Immature natural killer cell (primary cell): Measurements from ENCODE around the gene SRCIN1. TPM values are rescaled to one million over a fixed set of nuclear protein-coding genes. Genes with fewer than 3 reads are reported as not detected.
"Not testable (repeated sequence)": the region's sequence is repeated elsewhere in the genome, so short reads cannot be mapped to it uniquely, and the experiment has no call there.

ENCODE experiments used
- DNase-seq, 3 donors: peaks; one replicate each; pipeline ENCODE4 v3.0.0; 2022; ENCODE audit warnings: mixed read lengths in 1 of 3
- H3K27ac Mint-ChIP-seq, 6 donors: one replicate each; pipeline ENCODE4 v1.8.0; 2020; ENCODE audit warnings: mixed read lengths in 6 of 6, mild to moderate bottlenecking in 5 of 6, inconsistent platforms in 4 of 6, moderate library complexity in 3 of 6
- H3K27me3 Mint-ChIP-seq, 3 donors: one replicate each; pipeline ENCODE4 v1.8.0; 2020 to 2021; ENCODE audit warnings: low read depth in 3 of 3, mild to moderate bottlenecking in 3 of 3, mixed read lengths in 3 of 3, moderate library complexity in 3 of 3, inconsistent platforms in 1 of 3
- H3K36me3 Mint-ChIP-seq, 3 donors: one replicate each; pipeline ENCODE4 v1.8.0; 2020; ENCODE audit warnings: mixed read lengths in 3 of 3, inconsistent platforms in 2 of 3, mild to moderate bottlenecking in 2 of 3
- H3K4me1 Mint-ChIP-seq, 2 donors: one replicate each; pipeline ENCODE4 v1.8.0; 2020; ENCODE audit warnings: inconsistent platforms in 2 of 2, mild to moderate bottlenecking in 2 of 2, mixed read lengths in 2 of 2, moderate library complexity in 1 of 2
- H3K4me3 Mint-ChIP-seq, 5 donors: one replicate each; pipeline ENCODE4 v1.8.0; 2020; ENCODE audit warnings: mild to moderate bottlenecking in 5 of 5, mixed read lengths in 5 of 5, inconsistent platforms in 3 of 5, moderate library complexity in 3 of 5
- H3K9me3 Mint-ChIP-seq, 6 donors: one replicate each; pipeline ENCODE4 v1.8.0; 2020; ENCODE audit warnings: mild to moderate bottlenecking in 6 of 6, mixed read lengths in 6 of 6, inconsistent platforms in 4 of 6, moderate library complexity in 3 of 6
- polyA plus RNA-seq, 3 donors: library from polyadenylated mRNA; unstranded; fragments of 300-500 nt; fragmentation: Illumina TruSeq; gene quantifications; one replicate each; pipeline ENCODE4 v1.2.3, GENCODE V29; 2021

Gene SRCIN1
- polyA plus RNA-seq, 3 donors from 2014 or later, result not detected

DNA sequence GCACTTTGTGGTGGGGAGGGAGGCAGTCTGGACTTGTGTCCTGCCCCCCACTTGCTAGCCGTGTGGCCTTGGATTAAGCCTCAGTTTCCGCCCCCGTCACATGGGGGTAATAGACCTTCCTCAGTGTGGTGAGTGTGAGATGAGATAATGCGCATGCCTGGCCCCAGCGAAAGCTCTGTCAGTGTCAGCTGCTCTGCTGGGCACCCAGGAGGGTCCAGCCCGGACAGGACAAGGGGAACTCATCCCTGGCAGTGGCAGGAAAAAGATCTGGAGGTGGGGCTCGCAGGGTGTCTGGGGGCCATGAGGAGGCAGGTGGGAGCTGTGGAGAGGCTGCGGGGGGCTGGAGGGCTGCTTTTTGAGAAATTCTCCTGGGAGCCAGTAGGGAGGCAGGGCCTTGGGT is 63.5 kb downstream of the SRCIN1 start:
- Mint-ChIP-seq H3K27me3 (peaks cover 1 to 7% (median 2%) of the 10 kb centered on the region in 3 donors), H3K36me3 (no peaks in the 10 kb centered on the region), H3K4me3 (no peak overlapping the region), H3K4me1 (no peaks in the 10 kb centered on the region), H3K27ac (no peak overlapping the region), H3K9me3 (no peaks in the 10 kb centered on the region)
- DNase-seq, result no peak

GRCh38 chr17:38541281-38541680 is 64.5 kb downstream of the SRCIN1 start:
- no peak overlapping the region for H3K27ac Mint-ChIP-seq

DNA sequence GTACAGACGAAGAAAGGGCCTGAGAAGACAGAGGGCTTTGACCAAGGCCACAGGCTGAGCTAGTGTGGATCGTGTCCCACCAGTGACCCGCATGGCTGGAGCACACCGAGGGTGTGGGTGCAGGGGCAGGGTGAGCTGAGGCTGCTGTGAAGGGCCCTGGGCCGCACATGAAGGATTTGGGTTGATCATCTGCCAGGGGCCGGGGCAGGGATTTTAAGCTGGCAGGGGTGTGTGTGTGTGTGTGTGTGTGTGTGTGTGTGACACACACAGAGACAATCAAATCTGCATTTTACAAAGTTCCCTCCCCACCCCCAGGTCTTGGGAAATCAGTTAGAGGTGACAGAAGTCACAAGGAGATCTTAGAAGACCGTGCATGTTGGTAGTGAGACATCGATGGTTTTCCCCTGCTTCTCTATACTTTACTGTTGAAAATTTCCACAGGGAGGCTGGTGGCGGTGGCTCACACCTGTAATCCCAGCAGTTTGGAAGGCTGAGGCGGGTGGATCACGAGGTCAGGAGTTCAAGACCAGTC is 65.2 kb downstream of the SRCIN1 start:
- Mint-ChIP-seq H3K4me3 (no peak overlapping the region), H3K27ac (no peak overlapping the region), H3K9me3 (no peaks in the 10 kb centered on the region), H3K4me1 (no peaks in the 10 kb centered on the region), H3K36me3 (no peaks in the 10 kb centered on the region), H3K27me3 (peaks cover 2 to 8% (median 3%) of the 10 kb centered on the region in 3 donors)
- DNase-seq, result no peak

More at GRCh38 chr17:38541281-38541680, 64.5 kb downstream of the SRCIN1 start:
- H3K4me3 Mint-ChIP-seq, result no peak overlapping the region
- no peaks in the 10 kb centered on the region for H3K9me3 Mint-ChIP-seq
- no peaks in the 10 kb centered on the region for H3K36me3 Mint-ChIP-seq
- no peak for DNase-seq
- no peaks in the 10 kb centered on the region for H3K4me1 Mint-ChIP-seq
- peaks cover 2 to 7% (median 2%) of the 10 kb centered on the region in 3 donors for H3K27me3 Mint-ChIP-seq

- no peaks in the 10 kb centered on the region for H3K4me1 Mint-ChIP-seq
- H3K36me3 Mint-ChIP-seq, result no peaks in the 10 kb centered on the region
- H3K9me3 Mint-ChIP-seq, result no peaks in the 10 kb centered on the region
- peaks cover 2 to 8% (median 3%) of the 10 kb centered on the region in 3 donors for H3K27me3 Mint-ChIP-seq
- DNase-seq, result no peak
- no peak overlapping the region for H3K27ac Mint-ChIP-seq
- H3K4me3 Mint-ChIP-seq, result no peak overlapping the region
Observed at GRCh38 chr17:38539386-38539785, 66.4 kb downstream of the SRCIN1 start.

DNA sequence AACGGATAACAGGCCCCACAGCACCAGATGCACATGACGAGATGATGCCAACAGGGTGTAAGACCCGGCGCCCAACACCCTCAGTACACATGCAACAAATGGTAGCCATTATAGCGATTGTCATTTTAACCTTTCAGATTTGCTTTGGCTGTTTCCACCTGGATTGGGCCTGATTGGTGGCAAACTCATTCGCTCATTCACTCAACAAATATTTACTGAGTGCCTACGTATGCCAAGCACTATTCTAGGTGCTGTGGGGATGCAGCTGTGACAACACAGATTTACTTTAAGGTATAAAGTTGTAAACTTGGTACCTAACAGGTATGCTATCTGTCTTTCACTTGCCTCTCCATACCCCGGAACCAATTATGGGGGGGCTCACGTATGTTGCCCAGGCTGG is 66.8 kb downstream of the SRCIN1 start:
- H3K4me1 Mint-ChIP-seq, result no peaks in the 10 kb centered on the region
- no peak overlapping the region for H3K27ac Mint-ChIP-seq
- no peak for DNase-seq
- H3K9me3 Mint-ChIP-seq, result no peaks in the 10 kb centered on the region
- no peaks in the 10 kb centered on the region for H3K36me3 Mint-ChIP-seq
- no peak overlapping the region for H3K4me3 Mint-ChIP-seq
- peaks cover 2 to 8% (median 3%) of the 10 kb centered on the region in 3 donors for H3K27me3 Mint-ChIP-seq

- H3K4me3 Mint-ChIP-seq, result no peak overlapping the region
- peaks cover 2 to 5% (median 3%) of the 10 kb centered on the region in 3 donors for H3K27me3 Mint-ChIP-seq
- no peaks in the 10 kb centered on the region for H3K36me3 Mint-ChIP-seq
- no peak overlapping the region for H3K27ac Mint-ChIP-seq
- H3K4me1 Mint-ChIP-seq, result no peaks in the 10 kb centered on the region
- H3K9me3 Mint-ChIP-seq, result no peaks in the 10 kb centered on the region
- DNase-seq, result no peak
Observed at GRCh38 chr17:38536661-38537060, 69.1 kb downstream of the SRCIN1 start.

GRCh38 chr17:38535886-38536285 is 69.9 kb downstream of the SRCIN1 start:
- DNase-seq, result no peak
- no peak overlapping the region for H3K4me3 Mint-ChIP-seq
- peaks cover 2 to 5% (median 3%) of the 10 kb centered on the region in 3 donors for H3K27me3 Mint-ChIP-seq
- no peaks in the 10 kb centered on the region for H3K4me1 Mint-ChIP-seq
- no peak overlapping the region for H3K27ac Mint-ChIP-seq
- H3K36me3 Mint-ChIP-seq, result no peaks in the 10 kb centered on the region
- H3K9me3 Mint-ChIP-seq, result no peaks in the 10 kb centered on the region

DNA sequence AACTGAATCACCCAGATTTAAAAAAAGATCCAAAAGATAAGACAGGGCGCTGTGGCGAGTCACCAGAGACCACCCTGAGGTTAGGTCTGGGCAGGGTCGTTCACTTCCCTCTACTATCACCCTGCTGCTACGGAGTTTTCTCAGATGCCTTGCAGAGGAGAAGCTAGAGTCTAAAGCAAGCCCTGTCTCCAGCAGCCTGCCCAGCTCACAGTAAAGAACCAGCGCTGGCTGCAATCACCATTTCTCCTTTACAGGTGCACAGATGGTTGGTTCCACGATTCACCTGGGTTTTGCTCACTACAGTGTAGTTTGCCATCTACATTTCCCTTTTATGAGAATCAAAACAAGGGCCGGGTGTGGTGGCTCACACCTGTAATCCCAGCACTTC is 71.3 kb downstream of the SRCIN1 start:
- Mint-ChIP-seq H3K4me3 (no peak overlapping the region), H3K27me3 (peaks cover 0 to 5% (median 3%) of the 10 kb centered on the region in 3 donors), H3K4me1 (no peaks in the 10 kb centered on the region), H3K27ac (no peak overlapping the region), H3K9me3 (no peaks in the 10 kb centered on the region), H3K36me3 (no peaks in the 10 kb centered on the region)
- DNase-seq, result no peak

DNA sequence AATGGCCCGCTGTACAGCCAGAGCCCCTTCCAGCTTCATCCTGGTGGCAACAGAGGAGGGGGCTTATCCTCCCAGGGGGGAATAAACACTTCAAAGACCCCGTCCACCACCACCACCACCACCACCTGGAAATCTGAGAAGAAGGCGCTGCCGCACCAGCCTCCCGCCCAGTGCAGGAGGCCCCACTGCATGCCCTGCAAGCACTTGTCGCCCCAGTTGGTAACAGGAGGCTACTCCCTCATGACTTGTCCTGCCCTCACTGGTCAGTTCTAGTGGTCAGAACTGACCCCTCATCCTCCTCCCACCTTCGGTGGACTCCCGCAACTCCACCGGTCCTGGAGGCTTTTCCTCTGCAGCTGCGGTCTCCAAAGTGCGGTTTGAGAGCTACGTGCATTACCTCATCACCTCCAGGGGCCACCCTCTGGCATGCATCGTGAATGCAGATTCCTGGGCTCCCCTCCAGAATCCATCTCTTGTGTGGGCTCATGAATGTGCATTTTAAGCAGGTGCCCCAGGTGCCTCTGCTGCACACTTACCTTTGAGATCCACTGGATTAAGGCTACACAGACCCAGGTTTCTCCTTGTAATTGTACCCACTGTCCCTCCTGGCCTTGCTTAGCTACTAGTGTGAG is 71.8 kb downstream of the SRCIN1 start:
- Mint-ChIP-seq H3K36me3 (no peaks in the 10 kb centered on the region), H3K4me1 (no peaks in the 10 kb centered on the region), H3K9me3 (no peaks in the 10 kb centered on the region), H3K4me3 (no peak overlapping the region), H3K27ac (no peak overlapping the region), H3K27me3 (peaks cover 0 to 5% (median 3%) of the 10 kb centered on the region in 3 donors)
- DNase-seq, result no peak

DNA sequence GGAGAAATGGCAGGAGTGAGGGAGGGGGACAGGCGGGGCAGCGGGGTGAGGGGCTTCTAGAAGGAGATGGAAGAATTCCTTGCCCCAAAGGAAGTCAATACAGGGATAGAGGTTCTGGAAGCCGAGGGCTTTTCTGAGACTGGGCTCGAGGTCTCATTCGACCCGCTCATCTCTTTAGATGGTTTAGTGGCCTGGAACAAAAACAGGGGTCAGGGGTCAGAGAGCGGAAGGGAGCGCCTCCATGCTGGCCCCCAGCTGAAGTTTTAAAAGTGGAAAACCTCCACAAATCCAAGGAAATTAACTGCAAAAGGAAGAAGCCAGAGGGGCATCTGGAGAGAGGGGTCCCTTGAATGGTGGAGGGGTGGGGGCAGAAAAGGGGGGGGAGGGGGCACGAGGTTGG is 72.5 kb downstream of the SRCIN1 start:
- H3K4me1 Mint-ChIP-seq, result no peaks in the 10 kb centered on the region
- no peak overlapping the region for H3K4me3 Mint-ChIP-seq
- DNase-seq, result no peak
- H3K27me3 Mint-ChIP-seq, result peaks cover 0 to 5% (median 4%) of the 10 kb centered on the region in 3 donors
- no peaks in the 10 kb centered on the region for H3K9me3 Mint-ChIP-seq
- no peak overlapping the region for H3K27ac Mint-ChIP-seq
- H3K36me3 Mint-ChIP-seq, result no peaks in the 10 kb centered on the region

DNA sequence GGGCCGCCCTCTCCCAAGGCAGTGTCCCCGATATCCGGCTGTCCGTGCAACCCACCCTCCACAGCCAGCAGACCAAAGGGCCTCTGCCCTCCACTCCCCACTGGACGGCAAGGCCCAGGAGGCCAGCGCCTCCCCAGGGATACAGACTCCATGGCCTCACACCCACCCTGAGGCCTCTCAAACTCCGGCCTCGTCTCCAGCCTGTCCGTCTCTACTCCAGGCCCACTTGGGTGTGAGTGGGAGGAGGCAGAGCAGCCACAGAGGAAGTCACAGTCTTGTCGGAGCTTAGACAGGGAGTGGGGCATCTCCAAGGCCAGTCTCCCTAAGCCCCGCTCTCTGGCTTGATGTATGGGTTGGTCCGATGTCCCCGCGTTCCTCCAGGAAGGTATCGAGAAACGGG is 73.3 kb downstream of the SRCIN1 start:
- no peaks in the 10 kb centered on the region for H3K4me1 Mint-ChIP-seq
- H3K27me3 Mint-ChIP-seq, result peaks cover 3 to 7% (median 6%) of the 10 kb centered on the region in 3 donors
- DNase-seq, result no peak
- H3K36me3 Mint-ChIP-seq, result no peaks in the 10 kb centered on the region
- H3K4me3 Mint-ChIP-seq, result no peak overlapping the region
- no peaks in the 10 kb centered on the region for H3K9me3 Mint-ChIP-seq
- H3K27ac Mint-ChIP-seq, result no peak overlapping the region

DNA sequence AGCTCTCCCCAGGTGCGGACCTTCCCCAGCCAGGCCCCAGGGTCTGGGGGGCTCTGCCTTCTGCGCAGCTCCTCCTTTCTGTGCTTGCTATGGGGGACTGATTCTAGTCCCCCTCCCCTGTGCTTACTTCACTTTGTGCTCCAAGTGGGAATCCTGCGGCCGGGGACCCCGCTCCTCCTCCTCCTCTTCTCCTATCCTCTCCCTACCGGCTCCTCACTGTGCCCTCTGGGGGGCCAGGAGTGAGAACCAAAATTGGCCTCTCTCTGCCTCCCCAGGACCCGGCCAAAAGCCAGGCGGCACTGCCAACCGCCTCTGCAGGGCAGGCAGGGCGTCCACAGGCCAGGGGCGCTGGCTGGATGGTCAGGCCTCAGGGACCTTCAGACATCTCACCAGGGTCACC is 74.0 kb downstream of the SRCIN1 start:
- H3K27me3 Mint-ChIP-seq, result not testable (repeated sequence)

GRCh38 chr17:38530856-38531255 is 74.9 kb downstream of the SRCIN1 start:
- not testable (repeated sequence) for DNase-seq, H3K27ac Mint-ChIP-seq, H3K36me3 Mint-ChIP-seq, H3K4me3 Mint-ChIP-seq, H3K9me3 Mint-ChIP-seq, H3K4me1 Mint-ChIP-seq, H3K27me3 Mint-ChIP-seq

More for the DNA sequence above, 74.0 kb downstream of the SRCIN1 start:
- not testable (repeated sequence) for H3K36me3 Mint-ChIP-seq, H3K9me3 Mint-ChIP-seq, H3K27ac Mint-ChIP-seq, DNase-seq, H3K4me1 Mint-ChIP-seq, H3K4me3 Mint-ChIP-seq

DNA sequence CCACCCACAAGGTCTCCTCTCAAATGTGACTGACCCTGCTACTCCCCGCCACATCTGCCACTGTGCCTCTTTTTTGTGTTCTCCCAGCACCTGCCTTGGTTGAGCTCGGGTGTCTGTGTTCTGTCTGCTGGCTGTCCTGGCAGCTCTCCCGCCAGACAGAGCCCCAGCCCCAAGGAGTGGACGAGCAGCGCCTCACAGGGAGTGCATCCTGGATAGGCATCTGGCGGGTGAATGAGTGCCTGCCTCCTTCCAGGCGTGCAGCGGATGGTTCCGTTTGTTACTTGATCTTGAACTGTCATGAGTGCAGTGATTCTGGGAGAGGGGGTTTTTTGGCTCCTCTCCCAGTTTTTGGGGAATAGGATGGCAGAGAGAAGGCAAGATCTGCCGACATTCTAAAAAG is 77.6 kb downstream of the SRCIN1 start:
- H3K27me3 Mint-ChIP-seq, H3K4me3 Mint-ChIP-seq, DNase-seq, H3K36me3 Mint-ChIP-seq, H3K4me1 Mint-ChIP-seq, H3K9me3 Mint-ChIP-seq, H3K27ac Mint-ChIP-seq: not testable (repeated sequence)

DNA sequence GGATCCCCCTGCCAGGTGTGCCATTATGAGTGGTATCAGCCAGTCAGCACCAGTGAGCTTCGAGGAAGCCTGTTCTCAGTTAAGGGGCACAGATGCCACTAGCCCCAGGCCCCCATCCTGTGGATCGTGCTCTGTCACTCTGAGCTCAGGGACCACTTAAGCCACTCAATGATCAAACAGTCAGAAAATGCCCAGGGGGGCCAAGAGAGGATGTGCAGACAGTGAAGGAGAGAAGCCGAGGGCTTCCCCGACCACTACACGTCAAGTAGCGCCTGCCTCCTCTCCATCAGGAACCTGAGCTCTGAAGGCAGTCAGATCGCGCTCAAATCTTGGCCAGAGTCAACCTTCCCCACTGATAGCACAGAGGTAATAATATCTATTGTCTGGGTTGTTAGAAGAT is 79.2 kb downstream of the SRCIN1 start:
- H3K36me3 Mint-ChIP-seq, H3K27ac Mint-ChIP-seq, H3K4me1 Mint-ChIP-seq, H3K9me3 Mint-ChIP-seq, H3K4me3 Mint-ChIP-seq, H3K27me3 Mint-ChIP-seq, DNase-seq: not testable (repeated sequence)
